HEK293T (cell line): ENCODE measurements around the gene SETDB2.

Experiments
- ARNT ChIP-seq: fragments of 450-650 bp; IDR thresholded peaks from 2 replicates; pipeline ENCODE4 v1.6.1; 2017; ENCODE audit warnings: mild to moderate bottlenecking
- BHLHE40 ChIP-seq: fragments of 450-650 bp; IDR thresholded peaks from 2 replicates; pipeline ENCODE4 v1.6.1; 2016; ENCODE audit warnings: mild to moderate bottlenecking, moderate library complexity, borderline replicate concordance
- CTBP1 ChIP-seq: fragments of 450-650 bp; IDR thresholded peaks from 2 replicates; pipeline ENCODE4 v1.6.1; 2016; ENCODE audit warnings: borderline replicate concordance
- ELF4 ChIP-seq: fragments of 450-650 bp; IDR thresholded peaks from 2 replicates; pipeline ENCODE4 v1.6.1; 2017; ENCODE audit warnings: antibody characterized with exemption
- FOXA1 ChIP-seq: fragments of 450-650 bp; IDR thresholded peaks from 2 replicates; pipeline ENCODE4 v1.6.1; 2016; ENCODE audit warnings: mild to moderate bottlenecking
- FOXK2 ChIP-seq: fragments of 450-650 bp; IDR thresholded peaks from 2 replicates; pipeline ENCODE4 v1.6.1; 2016; ENCODE audit warnings: mild to moderate bottlenecking
- FOXM1 ChIP-seq: fragments of 450-650 bp; IDR thresholded peaks from 2 replicates; pipeline ENCODE4 v1.6.1; 2017; ENCODE audit warnings: mild to moderate bottlenecking, borderline replicate concordance
- L3MBTL2 ChIP-seq: fragments of 450-650 bp; conservative IDR thresholded peaks from 2 replicates; pipeline ENCODE4 v1.6.1; 2016; ENCODE audit warnings: mild to moderate bottlenecking
- PKNOX1 ChIP-seq: fragments of 450-650 bp; IDR thresholded peaks from 2 replicates; pipeline ENCODE4 v1.6.1; 2016
- SP1 ChIP-seq: fragments of 450-650 bp; IDR thresholded peaks from 2 replicates; pipeline ENCODE4 v1.6.1; 2017
- TARDBP ChIP-seq: fragments of 450-650 bp; IDR thresholded peaks from 2 replicates; pipeline ENCODE4 v1.6.1; 2016
- ZNF384 ChIP-seq: fragments of 450-650 bp; IDR thresholded peaks from 2 replicates; pipeline ENCODE4 v1.6.1; 2016

DNA sequence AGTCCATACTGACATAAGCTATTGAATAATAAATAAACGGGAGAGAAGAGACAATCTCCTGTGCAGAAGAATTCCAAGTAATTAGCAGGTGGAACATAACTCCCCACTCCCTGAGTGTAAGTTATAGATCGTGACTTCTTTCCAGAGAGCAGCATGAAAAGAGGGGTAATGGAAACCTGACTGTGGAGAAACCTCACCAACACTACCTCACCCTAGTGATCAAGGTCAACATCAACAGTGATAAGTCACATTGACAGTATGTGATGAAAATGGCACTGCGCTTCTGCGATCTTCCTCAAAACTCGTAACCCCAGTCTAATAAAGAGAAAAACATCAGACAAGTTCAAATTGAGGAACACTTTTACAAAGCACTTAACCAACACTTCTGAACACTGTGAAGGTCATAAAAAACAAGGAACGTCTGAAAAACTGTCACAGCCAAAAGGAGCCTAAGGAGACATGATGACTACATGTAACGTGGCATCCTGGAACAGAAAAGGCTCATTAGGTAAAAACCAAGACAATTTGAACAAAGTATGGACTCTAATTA, 20.0 kb upstream of the SETDB2 start:
- TF ChIP-seq CTBP1 (no peak), PKNOX1 (no peak), ARNT (no peak), L3MBTL2 (no peak), SP1 (no peak), FOXM1 (no peak), FOXA1 (no peak), TARDBP (no peak), FOXK2 (no peak), BHLHE40 (no peak), ELF4 (no peak), ZNF384 (no peak)
